Superior temporal gyrus (tissue), 1 donor: ENCODE measurements around the gene MECR.

ENCODE experiments used
- DNase-seq: peaks from one replicate; pipeline ENCODE4 v3.0.0-alpha.2; 2016; ENCODE audit errors: extremely low spot score

MECR gene

GRCh38 chr1:29202053-29202452, 28.7 kb downstream of the MECR start:
- DNase-seq: no peak

GRCh38 chr1:29201595-29202051, 29.1 kb downstream of the MECR start:
- DNase-seq: no peak

DNA sequence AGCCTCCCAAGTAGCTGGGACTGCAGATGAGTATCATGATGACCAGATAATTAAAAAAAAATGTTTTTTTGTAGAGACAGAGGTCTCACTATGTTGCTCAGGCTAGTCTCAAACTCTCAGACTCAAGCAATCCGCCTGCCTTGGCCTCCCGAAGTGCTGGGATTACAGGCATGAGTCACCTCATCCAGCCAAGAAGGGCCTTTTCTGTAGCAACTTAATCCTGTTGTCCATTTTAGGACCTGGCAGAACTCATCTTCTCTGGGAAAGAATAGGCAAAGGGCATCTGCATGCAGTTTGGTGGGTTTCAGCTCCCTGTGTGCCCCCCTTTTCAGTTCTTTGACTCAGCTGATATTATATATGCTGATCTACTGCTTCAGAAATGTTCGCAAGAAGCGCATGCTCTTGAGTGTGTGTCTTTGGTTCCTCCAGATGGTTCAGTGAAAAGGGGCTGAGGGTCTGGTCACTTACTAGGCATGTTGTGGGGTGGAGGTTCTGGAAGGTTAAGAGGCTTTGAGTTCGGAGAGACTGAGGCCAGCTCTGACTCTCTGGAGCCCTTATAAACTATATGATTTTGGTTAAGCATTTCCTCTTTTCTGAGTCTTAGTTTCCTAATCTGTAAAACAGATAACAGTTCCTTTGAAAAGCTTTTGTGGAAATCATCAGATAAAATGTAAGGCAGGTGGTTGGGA, 29.7 kb downstream of the MECR start:
- no peak for DNase-seq

DNA sequence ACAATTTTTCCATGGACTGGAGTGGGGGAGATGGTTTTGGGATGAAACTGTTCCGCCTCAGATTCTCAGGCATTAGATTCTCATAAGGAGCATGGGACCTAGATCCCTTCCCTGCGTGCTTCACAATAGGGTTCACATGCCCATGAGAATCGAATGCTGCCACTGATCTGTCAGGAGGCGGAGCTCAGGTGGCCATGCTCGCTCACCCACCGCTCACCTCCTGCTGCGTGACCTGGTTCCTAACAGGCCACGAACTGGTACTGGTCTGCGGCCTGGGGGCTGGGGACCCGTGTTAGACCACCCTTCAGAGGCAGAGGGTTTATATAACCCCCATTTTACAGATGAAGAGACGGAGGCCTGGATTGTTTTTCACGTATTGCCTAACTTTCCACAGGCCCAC, 32.7 kb downstream of the MECR start:
- no peak for DNase-seq

GRCh38 chr1:29197590-29197924, 33.2 kb downstream of the MECR start:
- DNase-seq: no peak

DNA sequence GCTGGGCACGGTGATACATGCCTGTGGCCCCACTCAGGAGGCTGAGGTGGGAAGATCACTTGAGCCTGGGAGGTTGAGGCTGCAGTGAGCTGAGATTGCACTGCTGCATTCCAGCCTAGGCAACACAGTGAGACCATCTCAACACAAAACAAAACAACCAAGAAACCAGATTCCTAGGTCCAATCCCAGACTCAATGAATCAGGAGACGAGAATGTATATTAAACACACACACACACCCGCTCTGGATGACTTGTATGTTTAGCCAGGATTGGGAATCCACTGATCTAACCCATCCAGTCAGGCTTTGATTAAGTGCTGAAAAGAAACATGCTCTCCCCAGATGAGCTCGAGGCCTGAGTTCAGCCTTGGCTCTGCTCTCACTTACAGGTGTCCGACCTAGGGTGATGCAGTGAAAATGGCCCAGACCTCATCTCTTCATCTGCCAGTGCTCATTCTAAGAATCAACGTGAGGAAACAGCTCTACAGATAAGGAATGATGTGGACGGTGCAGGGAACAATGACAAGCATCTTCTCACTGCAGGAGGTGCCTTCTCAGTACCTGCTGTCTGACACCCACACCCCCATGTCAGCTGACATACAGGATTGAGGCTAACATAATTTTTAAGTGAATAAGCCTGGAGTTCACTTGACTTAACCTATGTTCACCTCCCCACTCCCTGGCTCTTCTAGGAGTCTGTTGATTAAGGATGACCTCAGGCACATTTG, 33.7 kb downstream of the MECR start:
- no peak for DNase-seq

- DNase-seq: no peak
These were observed 34.8 kb downstream of the MECR start for GRCh38 chr1:29195881-29196291.

DNA sequence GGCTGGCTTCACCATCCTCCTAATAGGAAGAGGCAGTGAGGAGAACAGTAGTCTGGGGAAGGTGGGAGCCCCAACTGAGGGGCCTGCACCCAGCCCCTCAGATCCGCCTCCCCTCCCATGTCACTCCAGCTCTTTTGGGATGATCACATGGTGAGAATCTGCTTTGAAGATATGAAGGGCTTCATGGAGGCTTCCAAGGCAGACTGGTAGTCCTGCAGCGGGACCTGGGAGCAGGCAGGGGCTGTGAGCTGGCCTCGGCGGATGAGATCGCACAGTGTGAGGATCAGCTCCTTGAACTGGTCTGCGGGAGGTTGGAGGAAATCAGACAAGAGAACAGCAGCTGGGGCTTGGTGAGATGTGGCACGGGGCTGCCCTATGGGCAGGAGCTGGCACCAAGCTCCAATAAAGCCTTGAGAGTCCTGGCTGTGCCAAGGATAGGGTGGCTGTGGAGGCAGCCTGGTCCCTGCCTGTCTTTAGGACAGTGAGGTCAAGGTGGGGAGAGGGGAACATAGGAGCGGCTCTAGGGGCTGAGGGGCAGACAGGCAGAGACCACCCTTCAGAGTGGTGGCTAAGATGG, 36.8 kb downstream of the MECR start:
- DNase-seq: no peak

GRCh38 chr1:29190718-29191117, 40.0 kb downstream of the MECR start:
- DNase-seq: no peak

DNA sequence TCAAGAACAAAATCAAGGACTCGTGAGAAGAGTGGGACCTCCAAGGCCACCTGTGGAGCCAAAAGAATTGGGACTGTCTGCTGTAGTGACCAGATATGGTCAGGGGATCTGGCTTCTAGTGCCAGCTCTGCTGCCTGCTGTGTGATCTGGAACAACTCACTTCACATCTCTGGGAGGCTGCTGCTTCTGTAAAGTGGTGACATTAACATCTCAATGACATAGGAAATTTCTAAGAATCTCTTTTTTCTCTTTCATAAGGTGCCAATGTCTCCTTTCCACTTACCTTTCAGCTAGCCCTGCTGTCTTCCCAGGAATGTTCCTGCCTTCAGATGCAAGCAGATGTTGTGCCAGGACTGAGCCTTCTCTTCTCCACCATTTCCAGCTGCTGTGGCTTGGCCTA, 44.0 kb downstream of the MECR start:
- no peak for DNase-seq

DNA sequence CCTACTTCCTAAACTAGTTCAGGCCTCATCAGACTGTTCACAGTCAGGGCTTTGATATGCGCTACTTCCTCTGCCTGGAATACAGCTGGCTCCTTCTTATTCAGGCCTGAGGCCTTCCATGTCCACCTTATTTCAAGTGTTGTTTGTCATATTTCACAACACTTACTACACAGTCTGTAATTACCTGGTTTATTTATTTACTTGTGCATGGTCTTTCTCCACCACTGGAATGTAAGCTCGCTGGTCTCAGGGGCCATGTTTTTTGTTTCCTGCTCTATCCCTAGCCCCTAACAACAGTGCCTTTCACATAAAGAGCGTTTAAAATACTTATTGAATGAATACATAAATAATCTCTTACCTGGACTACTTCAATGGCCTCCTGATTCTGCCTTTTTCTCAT, 44.5 kb downstream of the MECR start:
- DNase-seq: no peak

DNA sequence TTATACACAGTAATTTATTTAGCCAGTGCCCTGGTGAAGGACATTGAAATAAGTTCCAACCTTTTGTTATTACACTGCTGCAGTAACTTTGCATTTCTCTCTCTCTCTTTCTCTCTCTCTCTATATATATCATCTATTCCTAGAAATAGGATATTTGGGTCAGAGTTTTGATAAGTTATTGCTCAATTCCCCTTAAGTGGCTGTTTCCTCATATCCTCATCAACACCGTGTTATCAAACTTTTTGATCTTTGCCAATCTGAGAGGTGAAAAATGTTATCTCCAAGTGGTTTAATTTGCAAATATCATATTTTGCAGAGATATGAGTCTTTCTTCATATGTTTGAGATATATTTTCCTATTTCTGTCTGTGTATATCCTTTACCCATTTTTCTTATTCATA, 47.4 kb downstream of the MECR start:
- DNase-seq: no peak

DNA sequence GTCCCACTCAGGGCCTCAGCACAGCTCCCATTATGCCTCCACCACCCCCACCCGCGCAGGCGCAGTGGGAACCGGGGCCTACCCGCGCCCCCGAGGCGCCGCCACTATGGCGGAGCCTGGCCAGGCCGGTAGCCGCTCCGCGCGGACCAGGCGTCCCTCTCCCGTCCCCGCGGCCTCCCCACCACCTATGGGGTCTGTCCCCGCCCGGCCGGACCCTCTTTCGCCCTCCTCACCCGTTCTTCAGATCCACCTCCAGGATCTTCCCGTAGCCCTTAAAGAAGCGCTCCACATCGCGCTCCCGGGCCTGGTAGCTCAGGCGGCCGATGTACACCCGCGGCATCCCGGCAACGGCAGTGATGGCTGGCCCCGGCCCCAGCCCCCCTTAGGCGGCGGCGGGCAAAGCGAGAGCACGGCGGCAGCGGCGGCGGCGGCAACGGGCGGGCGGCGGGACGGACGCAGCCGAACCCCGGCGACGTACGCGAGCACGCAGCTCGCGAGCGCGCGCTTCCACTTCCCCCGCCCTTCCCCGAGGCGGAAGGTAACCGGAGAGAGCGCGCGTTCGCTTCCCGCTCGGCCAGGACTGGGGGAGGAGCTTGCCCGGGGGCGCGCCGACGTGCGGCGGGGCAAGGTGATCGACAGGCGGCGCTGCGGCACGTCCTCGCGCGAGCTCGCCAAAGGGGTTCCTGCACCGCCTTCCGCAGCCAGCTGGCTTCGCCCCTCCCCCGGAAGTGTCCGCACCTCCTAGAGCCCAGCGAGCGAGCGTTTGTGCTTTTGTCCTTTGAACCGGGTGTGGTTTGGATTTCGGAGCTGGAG, 49.1 kb downstream of the MECR start, which contains the start of gene SRSF4:
Gene SRSF4, minus strand, starts transcription at position 488 of the 813 bp plus-strand sequence. Its CDS starts 148 bp downstream, at position 340.
- DNase-seq: peak; percentile 97

DNA sequence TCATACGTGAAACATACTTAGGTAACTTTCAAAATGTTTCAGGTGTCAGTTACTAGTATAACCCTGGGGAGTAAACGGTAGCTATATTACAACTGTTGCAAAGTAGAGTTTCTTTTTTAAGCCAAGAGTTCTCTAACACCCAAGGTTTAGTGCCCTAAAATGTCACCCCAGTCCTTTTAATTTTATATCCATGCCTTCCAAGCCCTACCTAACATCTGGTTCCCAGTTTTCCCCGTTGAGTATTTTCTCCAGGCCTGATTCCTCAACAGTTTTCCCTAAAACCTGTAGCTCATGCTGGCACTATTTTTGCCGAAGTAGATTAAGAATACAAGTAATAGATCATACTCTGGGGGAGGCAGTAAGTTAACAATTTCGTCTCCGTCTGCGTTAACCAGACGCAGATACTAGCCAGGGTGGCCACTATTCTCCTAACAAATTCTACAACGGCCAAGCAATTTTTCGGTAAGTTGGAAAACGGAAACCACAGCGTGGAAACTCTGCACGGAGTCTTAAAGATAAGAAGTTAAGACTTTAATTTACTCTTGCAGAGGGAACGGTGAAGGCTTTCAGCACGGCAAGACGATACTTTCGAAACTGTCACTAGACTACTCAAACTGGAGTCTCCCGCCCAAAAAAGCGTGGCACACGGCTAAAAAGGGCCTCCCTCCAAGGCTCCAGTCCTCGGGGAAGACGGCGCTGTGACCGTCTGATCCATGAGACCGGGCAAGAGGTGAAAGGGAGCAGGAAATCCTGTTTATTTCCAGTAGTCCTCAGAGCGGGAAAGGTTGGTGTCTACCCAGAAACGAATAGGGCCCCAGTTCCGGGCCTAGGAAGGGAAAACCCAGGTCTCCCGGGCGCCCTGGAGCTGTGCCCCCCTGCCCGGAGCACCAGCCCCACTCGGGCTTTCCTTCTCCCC, 50.0 kb downstream of the MECR start:
- DNase-seq: no peak

DNA sequence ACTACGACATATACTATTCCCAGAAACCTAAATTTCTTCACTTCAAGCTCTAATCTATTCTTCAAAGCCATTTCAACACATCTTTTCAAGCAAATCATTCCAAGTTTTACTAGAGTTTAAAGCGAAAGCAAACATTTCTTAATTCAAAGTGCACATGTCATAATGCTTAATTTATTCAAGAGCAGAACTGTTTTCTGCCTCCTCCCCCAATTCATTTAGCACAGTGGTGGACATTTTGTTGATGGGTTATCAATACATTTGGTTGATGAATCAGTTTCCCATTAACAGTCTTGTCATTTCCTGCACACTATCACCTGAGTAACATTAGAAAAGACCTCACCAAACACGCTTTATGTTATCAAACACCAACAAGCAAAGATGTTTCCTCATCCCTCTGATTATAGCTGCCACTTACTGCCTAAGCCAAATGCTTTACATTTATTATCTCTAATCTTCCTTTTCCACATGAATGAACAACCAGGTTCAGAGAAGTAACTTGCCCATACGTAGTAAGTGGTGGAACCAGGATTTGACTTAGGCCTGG, 51.0 kb downstream of the MECR start:
- no peak for DNase-seq

DNA sequence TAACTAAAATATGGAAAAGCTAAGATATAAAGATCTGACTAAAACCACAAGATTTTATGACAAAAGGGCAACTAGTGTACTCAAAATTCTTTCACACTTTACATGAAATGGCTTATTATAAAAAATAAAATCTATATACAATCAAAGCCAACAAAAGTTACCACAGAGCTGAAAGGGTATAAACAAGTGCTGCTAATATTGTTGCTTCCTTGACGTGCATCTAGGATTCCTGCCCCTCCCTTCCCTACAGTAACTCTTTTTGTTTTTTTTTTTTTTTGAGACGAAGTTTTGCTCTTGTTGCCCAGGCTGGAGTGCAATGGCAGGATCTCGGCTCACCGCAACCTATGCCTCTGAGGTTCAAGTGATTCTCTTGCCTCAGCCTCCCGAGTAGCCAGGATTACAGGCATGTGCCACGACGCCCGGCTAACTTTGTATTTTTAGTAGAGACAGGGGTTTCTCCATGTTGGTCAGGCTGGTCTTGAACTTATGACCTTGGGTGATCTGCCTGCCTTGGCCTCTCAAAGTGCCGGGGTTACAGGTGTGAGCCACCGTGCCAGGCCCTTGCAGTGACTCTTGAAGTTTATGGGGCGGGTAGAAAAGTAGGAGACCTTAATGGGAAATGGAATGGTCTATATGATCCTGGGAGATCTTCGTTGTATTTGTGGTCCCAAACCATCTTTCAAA, 53.6 kb downstream of the MECR start:
- no peak for DNase-seq

- DNase-seq: no peak
These were observed 54.2 kb downstream of the MECR start for GRCh38 chr1:29176576-29176975.

DNA sequence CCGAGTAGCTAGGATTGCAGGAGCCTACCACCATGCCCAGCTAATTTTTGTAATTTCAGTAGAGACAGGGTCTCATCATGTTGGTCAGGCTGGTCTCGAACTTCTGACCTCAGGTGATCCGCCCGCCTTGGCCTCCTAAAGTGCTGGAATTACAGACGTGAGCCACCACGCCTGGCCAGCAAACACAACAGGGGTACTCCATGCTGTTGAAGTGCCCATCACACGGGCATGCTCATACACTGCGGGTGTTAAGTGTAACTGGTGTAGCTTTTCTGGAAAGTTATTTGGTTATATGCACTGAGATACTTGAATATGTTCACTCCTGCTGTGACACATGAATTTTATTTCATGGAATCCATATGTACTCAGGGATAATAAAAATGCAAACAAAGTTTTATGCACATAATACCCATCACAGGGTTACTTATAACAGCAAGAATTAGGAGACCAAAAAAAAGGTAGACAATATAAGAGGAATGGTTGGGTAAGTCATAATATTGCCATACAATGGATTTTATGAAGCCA, 58.3 kb downstream of the MECR start:
- no peak for DNase-seq

GRCh38 chr1:29171521-29171920, 59.2 kb downstream of the MECR start:
- DNase-seq: no peak

- no peak for DNase-seq
These were observed 59.6 kb downstream of the MECR start for GRCh38 chr1:29171089-29171488.
